Measurements from ENCODE around the gene LANCL2.

- TF ChIP-seq EZH2 (IDR thresholded peaks at IDR 0.05; ENCODE audit: insufficient read depth, poor library complexity, severe bottlenecking) (no peak), EZH2phosphoT487 (IDR thresholded peaks at IDR 0.05; ENCODE audit: insufficient read depth, low read depth) (no peak)
These were observed 73.8 kb downstream of the LANCL2 start for GRCh38 chr7:55438757-55439525.

All from GM23248 (cell line).